NCI-H128 (cell line): ENCODE results near the gene ASB7.
"Not testable (repeated sequence)": the region's sequence is repeated elsewhere in the genome, so short reads cannot be mapped to it uniquely, and the experiment has no call there.

Experiments used
- DNase-seq: peaks from one replicate; lab custom pipeline; 2025; ENCODE audit not compliant: unreplicated experiment; lab: John Stamatoyannopoulos, UW

The ASB7 gene, protein sequence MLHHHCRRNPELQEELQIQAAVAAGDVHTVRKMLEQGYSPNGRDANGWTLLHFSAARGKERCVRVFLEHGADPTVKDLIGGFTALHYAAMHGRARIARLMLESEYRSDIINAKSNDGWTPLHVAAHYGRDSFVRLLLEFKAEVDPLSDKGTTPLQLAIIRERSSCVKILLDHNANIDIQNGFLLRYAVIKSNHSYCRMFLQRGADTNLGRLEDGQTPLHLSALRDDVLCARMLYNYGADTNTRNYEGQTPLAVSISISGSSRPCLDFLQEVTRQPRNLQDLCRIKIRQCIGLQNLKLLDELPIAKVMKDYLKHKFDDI

GRCh38 chr15:100602064-100602822 is at the start of gene ASB7, which contains the start of gene LINS1:
Gene ASB7, plus strand, starts transcription at chr15:100602589. Its CDS starts 9,628 bp downstream, at chr15:100612217.
Gene LINS1, minus strand, starts transcription at chr15:100602184. Its CDS starts 21,342 bp downstream, at chr15:100580842.
- peak; percentile 99 for DNase-seq

DNA sequence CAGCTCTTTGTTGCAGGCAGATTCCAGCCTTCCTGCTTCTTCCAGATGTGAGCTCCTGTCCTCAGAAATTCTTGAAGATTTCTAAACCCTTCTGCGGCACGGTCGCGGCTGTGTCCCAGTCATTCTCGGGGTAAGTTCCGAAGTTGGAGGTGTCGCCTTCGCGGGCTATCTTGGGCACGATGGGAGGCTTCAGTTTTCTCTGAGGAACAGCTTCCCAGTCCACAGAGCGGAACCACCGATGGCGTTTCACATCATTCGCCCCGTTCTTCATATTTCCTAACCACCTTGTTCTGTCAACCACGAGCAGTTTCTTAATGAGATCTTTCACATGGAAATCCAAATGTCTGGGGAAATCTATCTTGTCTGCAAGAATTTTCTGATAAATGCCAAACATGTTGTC is 48.9 kb upstream of the ASB7 start:
- DNase-seq = no peak

GRCh38 chr15:100558771-100559254 is 43.6 kb upstream of the ASB7 start:
- DNase-seq = no peak

GRCh38 chr15:100559330-100559729 is 43.1 kb upstream of the ASB7 start:
- no peak for DNase-seq

DNA sequence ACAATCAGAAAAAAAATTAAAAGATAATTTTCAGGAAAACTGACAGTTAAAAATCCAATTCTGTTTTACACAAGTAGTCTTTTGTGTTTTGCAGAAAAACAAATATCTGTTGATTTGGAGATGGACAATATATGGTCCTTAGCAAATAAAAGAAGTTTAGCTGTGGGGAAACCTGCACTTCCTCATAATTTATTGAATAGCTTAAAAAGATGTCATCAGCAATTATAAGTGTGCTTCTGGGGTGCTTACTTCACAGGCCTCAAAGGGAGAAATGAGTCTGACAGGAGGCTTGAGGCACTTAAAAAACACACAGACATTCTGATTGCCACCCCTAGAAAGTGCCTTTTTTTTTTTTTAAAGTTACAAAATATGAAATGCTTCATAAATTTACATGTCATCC is 42.1 kb upstream of the ASB7 start:
- DNase-seq = no peak

DNA sequence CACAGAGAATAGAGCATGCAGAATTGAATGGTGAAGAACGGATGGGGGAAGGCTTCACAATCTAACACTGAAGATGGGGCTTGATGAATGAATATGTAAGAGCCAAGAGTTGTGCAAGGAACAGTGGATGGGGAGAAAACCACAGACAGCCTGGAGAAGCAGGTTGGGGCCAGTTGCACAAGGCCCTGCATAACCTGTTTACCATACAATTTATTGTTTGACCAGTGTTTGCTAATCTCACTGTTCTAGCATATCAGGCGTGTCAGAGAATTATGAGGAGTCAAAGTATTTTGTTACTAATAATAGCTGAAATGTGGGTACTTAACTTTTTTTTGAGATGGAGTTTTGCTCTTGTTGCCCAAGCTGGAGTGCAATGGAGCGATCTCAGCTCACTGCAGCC is 36.8 kb upstream of the ASB7 start:
- no peak for DNase-seq

GRCh38 chr15:100566850-100567628 is 35.4 kb upstream of the ASB7 start:
- no peak for DNase-seq

DNA sequence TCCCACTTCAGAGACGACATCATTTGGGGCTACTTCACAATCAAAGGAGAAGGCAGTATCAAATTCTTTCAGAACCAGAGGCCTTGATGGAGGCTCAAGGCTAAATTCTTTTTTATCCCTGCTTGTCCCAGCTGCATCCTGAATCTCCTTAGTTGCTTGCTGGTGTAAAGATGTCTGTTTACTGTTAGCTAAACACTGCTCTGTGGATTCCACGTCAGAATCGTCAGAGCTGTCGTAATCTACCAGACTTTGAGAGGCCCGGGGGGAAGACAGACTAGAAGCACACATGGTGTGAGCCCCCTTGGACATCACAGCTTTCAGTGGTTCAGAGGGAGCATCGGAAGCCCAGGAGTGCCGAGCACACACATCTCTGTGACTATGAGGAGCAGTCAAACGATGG is 33.0 kb upstream of the ASB7 start:
- DNase-seq = no peak

- DNase-seq = no peak
These were observed 32.1 kb upstream of the ASB7 start for GRCh38 chr15:100570275-100570674.

- DNase-seq = no peak
These were observed 31.6 kb upstream of the ASB7 start for GRCh38 chr15:100570735-100571313.

GRCh38 chr15:100571592-100572167 is 30.7 kb upstream of the ASB7 start:
- no peak for DNase-seq

GRCh38 chr15:100572362-100572983 is 29.9 kb upstream of the ASB7 start:
- no peak for DNase-seq

DNA sequence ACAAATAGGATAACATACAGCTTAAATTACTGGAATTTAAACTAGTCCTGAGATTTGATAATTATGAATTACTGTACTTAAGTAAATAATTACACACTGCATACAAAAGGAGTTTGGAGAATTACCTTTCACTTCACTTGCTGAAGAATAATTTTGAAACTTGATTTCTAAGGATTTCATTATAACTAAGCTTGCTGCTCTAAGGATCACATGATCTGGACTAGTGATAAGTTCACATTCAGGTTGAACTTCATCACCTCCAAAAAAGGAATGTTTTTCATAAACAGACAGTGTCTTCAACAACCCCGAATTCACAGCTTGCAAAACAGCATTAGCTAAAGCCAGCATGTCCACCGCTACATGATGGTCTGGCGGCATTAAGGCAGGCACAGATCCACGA is 28.9 kb upstream of the ASB7 start:
- DNase-seq = no peak

GRCh38 chr15:100580414-100580813 is 22.0 kb upstream of the ASB7 start:
- DNase-seq = no peak

DNA sequence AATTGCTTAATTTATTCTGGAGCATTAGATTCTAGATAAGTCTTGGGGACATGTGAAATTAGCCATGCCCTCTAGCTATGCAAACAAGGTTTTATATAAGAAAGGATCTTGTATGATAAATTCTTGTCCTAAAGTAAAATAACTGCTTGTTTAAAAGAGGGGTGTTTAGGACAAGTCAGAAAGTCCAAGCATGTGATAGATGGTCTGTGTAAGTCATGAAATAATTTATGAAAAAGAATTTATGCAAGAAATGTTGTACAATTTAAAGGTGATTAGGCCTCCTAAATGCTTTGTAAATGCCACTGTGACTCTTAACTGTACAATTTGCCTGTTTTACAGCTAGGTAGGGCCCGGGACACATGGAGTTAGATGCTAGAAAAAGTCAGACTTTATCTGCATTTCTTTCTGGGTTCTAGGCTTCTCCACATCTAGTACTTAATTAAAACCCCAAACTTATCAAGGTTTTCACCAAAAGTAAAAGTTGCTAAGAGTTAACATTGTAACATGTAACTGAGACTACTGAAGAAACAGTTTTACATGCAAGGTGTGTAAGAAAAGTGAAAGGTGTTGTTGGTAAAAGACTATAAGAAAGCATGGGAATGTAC is 13.6 kb upstream of the ASB7 start:
- no peak for DNase-seq

DNA sequence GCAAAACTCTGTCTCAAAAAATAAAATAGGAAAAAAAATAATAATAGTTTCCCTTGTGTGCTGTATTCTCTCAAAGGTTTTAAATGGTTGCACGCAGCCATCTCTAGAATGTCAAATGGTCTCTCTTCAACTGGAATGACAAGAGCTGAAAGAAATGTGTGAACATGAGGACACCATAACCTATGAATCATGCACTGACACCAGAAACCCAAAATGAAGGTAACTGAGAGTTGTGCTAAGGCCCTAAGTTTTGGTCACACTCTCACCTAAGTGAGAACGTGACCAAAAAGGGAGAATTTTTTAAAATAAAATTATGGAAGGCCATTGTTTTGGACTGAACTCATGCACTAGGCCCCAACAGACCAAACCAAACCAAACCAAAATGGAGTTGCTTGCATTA is 11.2 kb upstream of the ASB7 start:
- DNase-seq = not testable (repeated sequence)

DNA sequence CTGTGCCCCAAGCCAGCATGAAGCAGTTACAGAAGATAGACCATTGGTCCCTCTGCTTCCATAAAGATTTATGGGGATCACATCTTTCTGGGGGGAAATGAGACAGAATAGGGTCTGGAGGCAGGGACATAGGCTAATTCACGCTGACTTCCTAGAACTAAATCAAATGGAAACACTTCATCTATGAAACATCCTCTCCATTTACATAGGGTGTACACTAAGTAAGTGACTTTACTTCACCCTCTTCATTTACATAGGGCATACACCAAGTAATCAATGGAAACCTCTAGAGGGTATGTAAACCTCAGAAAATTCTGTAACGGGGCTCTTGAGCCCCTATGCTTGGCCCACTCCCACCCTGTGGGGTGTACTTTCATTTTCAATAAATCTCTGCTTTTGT is 10.6 kb upstream of the ASB7 start:
- DNase-seq = no peak

DNA sequence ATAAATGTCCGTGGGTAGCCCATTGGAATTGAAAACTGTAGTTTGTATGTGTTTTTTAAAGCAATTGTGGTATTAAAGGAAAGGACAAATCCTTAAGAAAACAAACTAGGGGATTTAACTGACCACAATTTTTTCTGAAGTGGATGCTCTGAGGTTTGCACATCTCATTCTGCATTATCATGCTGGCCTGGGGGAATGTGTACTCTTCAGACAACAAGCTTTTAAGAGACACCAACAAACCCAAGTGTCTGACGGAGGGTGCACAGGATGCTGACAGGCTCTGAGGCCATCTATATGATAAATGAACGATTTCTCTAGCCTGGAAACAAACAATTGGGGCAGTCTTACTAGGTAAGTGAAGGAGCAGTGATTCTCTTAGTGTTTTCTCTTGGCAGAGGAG is 9.5 kb upstream of the ASB7 start:
- no peak for DNase-seq

DNA sequence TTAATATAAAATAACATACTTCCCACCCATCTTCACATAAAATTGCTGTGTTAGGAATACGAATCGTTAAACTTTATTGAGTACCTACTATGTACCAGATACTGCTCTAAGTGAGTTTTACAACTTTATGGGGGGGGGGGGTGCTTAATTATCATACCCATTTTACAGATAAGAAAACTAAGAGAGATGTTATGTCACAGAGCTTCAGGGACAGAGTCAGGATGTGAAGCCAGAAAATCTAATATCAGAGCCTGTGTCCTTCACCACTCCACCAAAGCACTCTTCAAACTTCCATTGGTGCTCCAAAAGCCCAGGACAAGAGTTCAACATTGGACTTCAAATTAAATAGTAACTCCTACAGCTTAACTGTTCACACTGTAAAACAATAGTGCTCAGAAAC is 9.0 kb upstream of the ASB7 start:
- DNase-seq = no peak

DNA sequence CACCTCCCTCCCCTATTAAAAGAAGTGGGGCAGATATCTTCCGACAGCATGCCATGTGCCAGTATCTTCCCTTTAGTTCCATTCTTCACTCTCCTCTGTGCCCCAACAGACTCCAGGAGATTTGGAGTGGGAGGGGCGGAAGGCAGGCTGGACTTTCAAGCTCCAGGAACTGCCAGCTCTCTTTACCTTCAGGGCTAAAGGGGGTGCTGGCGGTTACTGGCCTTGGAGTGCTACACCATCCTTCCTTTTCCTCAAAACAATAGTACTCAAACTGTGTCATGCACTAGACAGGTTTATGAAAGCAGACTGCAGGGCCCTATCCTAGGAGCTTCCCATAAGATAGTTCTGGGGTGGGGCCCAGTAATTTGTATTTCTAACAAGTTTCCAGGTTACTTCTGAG is 6.4 kb upstream of the ASB7 start:
- no peak for DNase-seq
